ENCODE data around the gene ZNF74. TPM values are rescaled to one million over a fixed set of nuclear protein-coding genes. Genes with fewer than 3 reads are reported as not detected.

Gene ZNF74
- total and polyA plus RNA-seq, 10 of the 15 experiments (the other 5 are each of a cell fraction or from before 2014, with no cell fraction given), result 0.37 to 9.3 (median 5.1) TPM

GRCh38 chr22:20418211-20418788 is 24.3 kb downstream of the ZNF74 start (continued):
- TF ChIP-seq ZBTB33 (IDR thresholded peaks at IDR 0.05), result peak; percentile 43; the same call in 1 of the 2 replicates
- peak; percentile 99 for TF ChIP-seq ZNF384 (IDR thresholded peaks at IDR 0.05; ENCODE audit: borderline replicate concordance, low read depth, low read length)
- no peak for TF ChIP-seq STAT1 (conservative IDR thresholded peaks at IDR 0.05)
- TF ChIP-seq E2F8 (IDR thresholded peaks at IDR 0.05; ENCODE audit: low read depth, partially characterized antibody), result no peak
- peak; percentile 77 to 89 (median 80) for TF ChIP-seq CTCF (IDR thresholded peaks at IDR 0.05 in 2 of 3, conservative IDR thresholded peaks at IDR 0.05 in 1 of 3; ENCODE audit: control insufficient read depth in 2 of 3, extremely low read depth in 1 of 3, insufficient read depth in 1 of 3, low read depth in 3 of 3, low read length in 3 of 3)
- no peak for TF ChIP-seq WRNIP1 (IDR thresholded peaks at IDR 0.05; ENCODE audit: borderline replicate concordance, low read depth, low read length)
- no peak for TF ChIP-seq ZZZ3 (IDR thresholded peaks at IDR 0.05; ENCODE audit: control insufficient read depth, insufficient read length, low read depth)
- 0 out of 2 replicates have a peak, but pooled peaks have one; percentile 21 for TF ChIP-seq IKZF1 (conservative IDR thresholded peaks at IDR 0.05)
- TF ChIP-seq BHLHE40 (IDR thresholded peaks at IDR 0.05; ENCODE audit: borderline replicate concordance in 1 of 2, low read depth in 2 of 2, low read length in 1 of 2), result peak; percentile 37 to 84; a peak in 3 of 4 replicates
- TF ChIP-seq RAD21 (IDR thresholded peaks at IDR 0.05; ENCODE audit: insufficient read depth, low read depth, low read length), result peak; percentile 79
- no peak for TF ChIP-seq RELB (IDR thresholded peaks at IDR 0.05; ENCODE audit: low read depth)
- no peak for TF ChIP-seq BRCA1 (IDR thresholded peaks at IDR 0.05; ENCODE audit: low read depth, low read length)
- no peak for TF ChIP-seq ZBTB11 (CRISPR knock-in tag; IDR thresholded peaks at IDR 0.05)
- no peak for TF ChIP-seq NFYB (IDR thresholded peaks at IDR 0.05; ENCODE audit: insufficient read depth, low read depth, low read length)
- TF ChIP-seq YBX1 (IDR thresholded peaks at IDR 0.05), result no peak
- no peak for TF ChIP-seq MYC (IDR thresholded peaks at IDR 0.05; ENCODE audit: insufficient read depth, insufficient read length, insufficient replicate concordance, low read length, severe bottlenecking)
